ENCODE measurements around the gene SYNM.
"Not testable (repeated sequence)": the region's sequence is repeated elsewhere in the genome, so short reads cannot be mapped to it uniquely, and the experiment has no call there.

SYNM gene, protein sequence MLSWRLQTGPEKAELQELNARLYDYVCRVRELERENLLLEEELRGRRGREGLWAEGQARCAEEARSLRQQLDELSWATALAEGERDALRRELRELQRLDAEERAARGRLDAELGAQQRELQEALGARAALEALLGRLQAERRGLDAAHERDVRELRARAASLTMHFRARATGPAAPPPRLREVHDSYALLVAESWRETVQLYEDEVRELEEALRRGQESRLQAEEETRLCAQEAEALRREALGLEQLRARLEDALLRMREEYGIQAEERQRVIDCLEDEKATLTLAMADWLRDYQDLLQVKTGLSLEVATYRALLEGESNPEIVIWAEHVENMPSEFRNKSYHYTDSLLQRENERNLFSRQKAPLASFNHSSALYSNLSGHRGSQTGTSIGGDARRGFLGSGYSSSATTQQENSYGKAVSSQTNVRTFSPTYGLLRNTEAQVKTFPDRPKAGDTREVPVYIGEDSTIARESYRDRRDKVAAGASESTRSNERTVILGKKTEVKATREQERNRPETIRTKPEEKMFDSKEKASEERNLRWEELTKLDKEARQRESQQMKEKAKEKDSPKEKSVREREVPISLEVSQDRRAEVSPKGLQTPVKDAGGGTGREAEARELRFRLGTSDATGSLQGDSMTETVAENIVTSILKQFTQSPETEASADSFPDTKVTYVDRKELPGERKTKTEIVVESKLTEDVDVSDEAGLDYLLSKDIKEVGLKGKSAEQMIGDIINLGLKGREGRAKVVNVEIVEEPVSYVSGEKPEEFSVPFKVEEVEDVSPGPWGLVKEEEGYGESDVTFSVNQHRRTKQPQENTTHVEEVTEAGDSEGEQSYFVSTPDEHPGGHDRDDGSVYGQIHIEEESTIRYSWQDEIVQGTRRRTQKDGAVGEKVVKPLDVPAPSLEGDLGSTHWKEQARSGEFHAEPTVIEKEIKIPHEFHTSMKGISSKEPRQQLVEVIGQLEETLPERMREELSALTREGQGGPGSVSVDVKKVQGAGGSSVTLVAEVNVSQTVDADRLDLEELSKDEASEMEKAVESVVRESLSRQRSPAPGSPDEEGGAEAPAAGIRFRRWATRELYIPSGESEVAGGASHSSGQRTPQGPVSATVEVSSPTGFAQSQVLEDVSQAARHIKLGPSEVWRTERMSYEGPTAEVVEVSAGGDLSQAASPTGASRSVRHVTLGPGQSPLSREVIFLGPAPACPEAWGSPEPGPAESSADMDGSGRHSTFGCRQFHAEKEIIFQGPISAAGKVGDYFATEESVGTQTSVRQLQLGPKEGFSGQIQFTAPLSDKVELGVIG (N-terminal part only)

DNA sequence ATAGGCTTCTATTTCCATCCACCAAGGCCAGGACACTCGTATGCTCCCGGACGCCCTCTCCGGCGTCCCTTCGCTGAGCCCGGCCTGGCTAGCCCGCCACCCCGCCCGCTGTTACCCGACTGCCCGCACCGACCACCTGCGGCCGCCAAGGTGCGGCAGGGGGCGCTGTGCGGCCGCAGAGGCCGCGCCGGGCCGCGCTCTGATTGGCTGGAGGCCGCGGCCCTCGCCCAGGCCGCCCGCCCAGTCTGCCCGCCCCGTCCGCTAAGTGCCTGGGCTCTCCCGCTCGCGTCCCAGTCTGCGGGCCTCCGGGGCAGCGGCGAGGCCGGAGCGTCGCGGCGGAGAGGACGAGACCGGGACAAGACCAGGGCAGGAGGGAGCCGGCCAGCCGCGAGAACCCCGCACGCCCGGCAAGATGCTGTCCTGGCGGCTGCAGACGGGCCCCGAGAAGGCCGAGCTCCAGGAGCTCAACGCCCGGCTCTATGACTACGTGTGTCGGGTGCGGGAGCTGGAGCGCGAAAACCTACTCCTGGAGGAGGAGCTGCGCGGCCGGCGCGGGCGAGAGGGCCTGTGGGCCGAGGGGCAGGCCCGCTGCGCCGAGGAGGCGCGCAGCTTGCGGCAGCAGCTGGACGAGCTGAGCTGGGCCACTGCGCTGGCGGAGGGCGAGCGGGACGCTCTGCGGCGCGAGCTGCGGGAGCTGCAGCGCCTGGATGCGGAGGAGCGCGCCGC is at the start of gene SYNM:
SYNM (plus strand) TSS at position 293 of the 726 bp plus-strand sequence; CDS start at position 413, 120 bp downstream.
- H3K27me3 Mint-ChIP-seq: peaks cover 79% of the 10 kb centered on the region
- peak within 1 kb of the TSS; percentile 70 for H3K4me3 Mint-ChIP-seq
- H3K9me3 Mint-ChIP-seq: no peaks in the 10 kb centered on the region
- no peaks in the 10 kb centered on the region for H3K36me3 Mint-ChIP-seq
- CTCF ChIA-PET: interaction anchor here (0.8 to 3.0 kb wide), 14 partner anchors 14 to 372 kb away, joined by 3 to 16 read pairs (median 3); no protein-coding TSS in a partner anchor
- H3K27ac Mint-ChIP-seq: peak within 1 kb of the TSS; percentile 76
- peaks cover 39% of the 10 kb centered on the region for H3K4me1 Mint-ChIP-seq
- peak; percentile 44 for DNase-seq

DNA sequence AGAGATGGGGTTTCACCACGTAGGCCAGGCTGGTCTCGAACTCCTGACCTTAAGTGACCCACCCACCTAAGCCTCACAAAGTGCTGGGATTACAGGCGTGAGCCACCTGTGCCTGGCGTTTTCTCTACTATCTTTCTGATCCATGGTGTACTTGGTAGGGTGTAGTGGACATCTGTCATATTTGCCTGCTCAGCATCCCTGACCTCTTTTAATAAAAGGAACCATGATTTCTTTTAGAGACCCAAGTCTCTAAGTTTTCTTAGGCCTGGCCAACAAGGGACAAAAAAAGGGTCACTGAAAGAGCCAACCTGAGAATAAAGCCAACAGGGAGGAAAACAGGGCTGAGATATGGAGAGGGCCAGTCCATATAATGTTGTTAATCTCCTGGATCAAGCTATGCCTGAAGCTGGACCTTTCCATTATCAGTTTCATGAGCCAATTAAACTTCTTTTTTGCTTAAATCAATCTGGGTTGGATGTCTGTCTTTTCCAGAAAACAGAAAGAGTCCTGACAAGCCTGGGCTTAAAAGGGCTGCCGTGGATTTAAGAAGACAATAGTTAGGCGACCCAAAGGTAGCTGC is 49.2 kb upstream of the SYNM start:
- Mint-ChIP-seq H3K27me3 (peaks cover 46% of the 10 kb centered on the region), H3K9me3 (no peaks in the 10 kb centered on the region), H3K27ac (no peak overlapping the region), H3K4me3 (no peak overlapping the region), H3K4me1 (peaks cover 18% of the 10 kb centered on the region), H3K36me3 (no peaks in the 10 kb centered on the region)
- DNase-seq: no peak
- CTCF ChIA-PET: interaction anchor here (2.4 kb wide), 1 partner anchor 21 kb away, joined by 6 read pairs; no protein-coding TSS in a partner anchor

DNA sequence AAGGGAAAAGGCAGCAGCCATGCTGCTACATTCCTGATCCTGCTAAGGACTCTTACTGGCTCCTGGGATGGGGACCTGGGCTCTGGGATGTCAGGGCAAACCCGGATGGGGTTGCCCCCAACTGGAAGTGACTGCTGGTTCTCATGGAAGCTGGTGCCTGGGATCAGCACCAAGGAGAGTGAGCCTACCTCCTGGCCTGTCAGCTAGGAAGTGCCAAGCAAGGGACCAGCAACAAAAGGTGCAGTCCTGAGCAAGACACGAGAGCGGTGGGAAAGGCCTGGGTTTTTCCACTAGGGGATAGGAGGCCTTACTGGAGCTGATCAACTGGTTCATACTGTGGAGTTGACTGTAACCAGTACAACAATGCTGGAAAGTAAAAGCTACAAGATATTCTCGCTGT is 47.9 kb upstream of the SYNM start:
- peaks cover 16% of the 10 kb centered on the region for H3K4me1 Mint-ChIP-seq
- no peak overlapping the region for H3K27ac Mint-ChIP-seq
- H3K4me3 Mint-ChIP-seq: no peak overlapping the region
- CTCF ChIA-PET: interaction anchor here (2.4 kb wide), 1 partner anchor 20 kb away, joined by 6 read pairs; no protein-coding TSS in a partner anchor
- no peaks in the 10 kb centered on the region for H3K9me3 Mint-ChIP-seq
- DNase-seq: no peak
- peaks cover 52% of the 10 kb centered on the region for H3K27me3 Mint-ChIP-seq
- no peaks in the 10 kb centered on the region for H3K36me3 Mint-ChIP-seq

DNA sequence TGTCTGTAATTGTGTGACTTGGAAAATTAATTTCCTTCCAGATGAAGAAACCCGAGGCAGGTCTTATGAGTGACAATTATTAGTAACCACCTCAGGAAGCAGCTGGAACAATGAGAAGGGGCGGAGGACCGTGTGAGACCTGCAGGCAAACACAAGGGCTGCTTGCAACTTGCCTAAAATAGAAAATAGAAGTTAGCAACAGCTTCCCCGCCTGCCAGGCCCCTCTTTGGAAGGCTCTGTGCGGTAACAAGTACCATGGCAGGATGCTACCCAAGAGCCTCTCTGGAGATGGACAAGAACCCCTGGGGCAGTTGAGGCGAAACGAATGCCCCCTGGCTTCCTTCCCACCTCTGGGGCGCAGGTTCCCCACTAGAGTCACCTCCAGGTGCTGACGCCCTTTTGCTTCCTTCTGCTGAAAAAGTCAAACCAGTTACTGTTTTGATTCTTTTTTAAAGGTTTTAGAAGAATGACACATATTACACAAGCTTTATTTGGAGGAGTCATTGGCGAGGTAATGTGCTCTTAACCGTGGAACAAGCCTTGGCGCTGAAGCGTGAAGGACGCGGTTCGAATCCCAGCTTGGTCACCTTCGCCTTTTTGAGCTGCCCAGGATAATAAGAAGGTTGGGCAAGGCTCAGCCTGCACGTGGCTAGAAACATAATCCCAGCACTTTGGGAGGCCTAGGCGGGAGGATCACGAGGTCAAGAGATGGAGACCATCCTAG is 47.0 kb upstream of the SYNM start:
- DNase-seq: no peak
- peaks cover 12% of the 10 kb centered on the region for H3K4me1 Mint-ChIP-seq
- peaks cover 56% of the 10 kb centered on the region for H3K27me3 Mint-ChIP-seq
- no peak overlapping the region for H3K27ac Mint-ChIP-seq
- no peaks in the 10 kb centered on the region for H3K9me3 Mint-ChIP-seq
- H3K4me3 Mint-ChIP-seq: peak overlapping the region; percentile 33
- no peaks in the 10 kb centered on the region for H3K36me3 Mint-ChIP-seq
- CTCF ChIA-PET: interaction anchor here (1.0 to 2.4 kb wide), 4 partner anchors 16 to 398 kb away, joined by 3 to 6 read pairs (median 5); no protein-coding TSS in a partner anchor

DNA sequence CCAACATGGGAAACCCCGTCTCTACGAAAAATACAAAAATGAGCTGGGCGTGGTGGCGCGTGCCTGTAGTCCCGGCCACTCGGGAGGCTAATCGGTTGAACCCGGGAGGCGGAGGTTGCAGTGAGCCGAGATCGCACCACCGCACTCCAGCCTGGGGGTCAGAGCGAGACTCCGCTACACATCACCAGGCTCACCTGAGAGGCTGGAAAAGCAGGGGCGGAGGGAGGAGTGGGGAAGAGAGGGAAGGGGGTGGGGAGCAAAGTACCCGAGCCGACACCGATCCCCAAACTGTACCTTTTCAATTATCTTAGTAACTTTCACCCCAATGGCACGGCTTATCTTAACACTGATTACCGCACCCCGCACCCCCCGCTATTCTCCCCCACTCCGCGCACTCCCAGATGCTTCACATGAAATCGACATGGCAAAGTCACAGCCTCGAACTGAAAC is 46.4 kb upstream of the SYNM start:
- Mint-ChIP-seq H3K9me3 (no peaks in the 10 kb centered on the region), H3K4me1 (peaks cover 12% of the 10 kb centered on the region), H3K27ac (no peak overlapping the region), H3K36me3 (no peaks in the 10 kb centered on the region), H3K4me3 (peak overlapping the region; percentile 33), H3K27me3 (peaks cover 58% of the 10 kb centered on the region)
- CTCF ChIA-PET: interaction anchor here (1.0 to 2.2 kb wide), 4 partner anchors 15 to 615 kb away, joined by 3 to 6 read pairs (median 4); no protein-coding TSS in a partner anchor
- no peak for DNase-seq

DNA sequence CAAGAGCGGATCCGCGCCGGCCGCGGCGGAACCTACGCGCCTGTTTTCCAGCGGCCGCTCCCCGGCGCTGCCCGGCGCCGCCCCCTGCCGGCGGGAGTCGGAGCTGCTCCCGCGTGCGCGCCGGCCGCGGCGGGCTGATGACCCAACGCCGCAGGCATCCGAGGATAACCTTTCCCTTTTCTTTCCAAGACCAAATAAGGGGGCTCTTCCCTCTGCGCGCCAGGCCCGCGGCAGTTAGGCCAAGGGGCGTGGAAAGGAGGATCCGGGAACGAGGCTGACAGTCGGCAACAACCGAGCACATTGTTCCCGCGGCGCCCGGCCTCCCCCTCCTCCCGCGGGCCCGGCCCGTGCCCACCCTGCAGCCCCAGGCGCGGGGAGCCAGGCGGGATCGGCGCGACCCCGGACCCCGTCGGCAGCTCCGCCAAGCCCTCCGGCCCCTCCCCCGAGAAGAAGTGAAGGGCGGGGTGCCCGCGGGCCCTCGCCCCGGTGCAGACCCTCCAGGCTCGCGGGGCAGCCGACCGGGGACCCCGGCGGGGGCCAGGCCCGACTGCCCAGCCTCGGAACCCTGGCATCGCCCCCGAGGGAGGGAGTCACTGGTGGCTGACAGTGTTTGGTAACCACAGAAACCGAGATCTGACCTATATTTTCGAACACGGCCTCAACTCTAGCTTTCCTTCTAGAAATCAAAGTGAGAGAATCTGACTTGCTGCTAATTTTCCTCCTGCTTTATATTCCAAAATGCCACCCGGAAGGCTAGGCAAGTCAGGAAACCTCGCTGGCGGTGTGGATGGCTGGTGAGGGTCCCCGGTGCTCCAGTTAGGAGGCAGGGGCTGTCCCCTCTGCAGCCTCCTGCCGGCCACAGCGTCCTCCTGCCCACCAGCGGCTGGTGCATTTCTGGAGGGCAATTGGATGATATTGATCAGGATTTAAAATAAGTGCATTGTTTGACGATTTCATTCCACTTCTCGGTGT is 45.6 kb upstream of the SYNM start:
- Mint-ChIP-seq H3K36me3 (no peaks in the 10 kb centered on the region), H3K4me3 (peak overlapping the region; percentile 62), H3K27me3 (peaks cover 67% of the 10 kb centered on the region), H3K27ac (no peak overlapping the region), H3K4me1 (peaks cover 12% of the 10 kb centered on the region), H3K9me3 (no peaks in the 10 kb centered on the region)
- DNase-seq: peak; percentile 53
- CTCF ChIA-PET: interaction anchor here (0.8 to 3.4 kb wide), 7 partner anchors 13 to 616 kb away, joined by 3 to 18 read pairs (median 4); no protein-coding TSS in a partner anchor

DNA sequence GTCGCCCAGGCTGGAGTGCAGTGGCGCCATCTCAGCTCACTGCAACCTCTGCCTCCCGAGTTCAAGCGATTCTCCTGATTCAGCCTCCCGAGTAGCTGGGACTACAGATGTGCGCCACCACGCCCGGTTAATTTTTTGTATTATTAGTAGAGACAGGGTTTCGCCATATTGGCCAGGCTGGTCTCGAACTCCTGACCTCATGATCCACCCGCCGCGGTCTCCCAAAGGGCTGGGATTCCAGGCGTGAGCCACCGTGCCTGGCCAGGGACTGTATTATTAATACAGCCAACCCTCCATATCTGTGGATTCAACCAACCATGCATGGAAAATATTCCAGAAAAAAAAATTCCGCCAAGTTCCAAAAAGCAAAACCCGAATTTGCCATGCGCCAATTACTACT is 44.7 kb upstream of the SYNM start:
- Mint-ChIP-seq H3K4me1 (peaks cover 12% of the 10 kb centered on the region), H3K27me3 (peaks cover 70% of the 10 kb centered on the region), H3K4me3 (peak overlapping the region; percentile 3)
- H3K36me3 Mint-ChIP-seq, H3K9me3 Mint-ChIP-seq, H3K27ac Mint-ChIP-seq, DNase-seq: not testable (repeated sequence)
- CTCF ChIA-PET: interaction anchor here (0.8 to 3.4 kb wide), 5 partner anchors 13 to 140 kb away, joined by 3 to 18 read pairs (median 3); no protein-coding TSS in a partner anchor

DNA sequence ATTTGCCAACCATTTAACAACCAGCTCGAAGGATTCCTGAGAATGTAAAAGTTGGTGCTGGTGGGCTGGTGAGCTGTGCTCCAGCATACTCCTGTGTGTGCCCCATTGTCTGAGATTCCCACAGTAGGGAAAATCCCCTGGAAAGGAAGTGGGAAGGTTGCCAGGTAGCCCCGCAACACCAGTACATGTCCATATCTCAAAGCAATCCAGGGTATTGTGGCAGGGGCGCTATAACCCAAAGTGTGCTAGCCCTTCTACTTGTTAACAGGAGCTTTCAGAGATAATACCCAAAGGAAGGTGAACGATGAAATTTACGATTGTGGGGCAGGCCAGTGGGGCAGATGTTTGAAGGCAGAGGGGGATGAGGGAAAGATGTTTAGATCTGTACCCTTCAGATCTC is 42.7 kb upstream of the SYNM start:
- no peaks in the 10 kb centered on the region for H3K36me3 Mint-ChIP-seq
- H3K9me3 Mint-ChIP-seq: no peaks in the 10 kb centered on the region
- H3K4me3 Mint-ChIP-seq: no peak overlapping the region
- H3K27ac Mint-ChIP-seq: no peak overlapping the region
- CTCF ChIA-PET: interaction anchor here (0.8 to 3.4 kb wide), 3 partner anchors 8 to 402 kb away, joined by 3 to 18 read pairs (median 4); no protein-coding TSS in a partner anchor
- peaks cover 12% of the 10 kb centered on the region for H3K4me1 Mint-ChIP-seq
- no peak for DNase-seq
- peaks cover 66% of the 10 kb centered on the region for H3K27me3 Mint-ChIP-seq

DNA sequence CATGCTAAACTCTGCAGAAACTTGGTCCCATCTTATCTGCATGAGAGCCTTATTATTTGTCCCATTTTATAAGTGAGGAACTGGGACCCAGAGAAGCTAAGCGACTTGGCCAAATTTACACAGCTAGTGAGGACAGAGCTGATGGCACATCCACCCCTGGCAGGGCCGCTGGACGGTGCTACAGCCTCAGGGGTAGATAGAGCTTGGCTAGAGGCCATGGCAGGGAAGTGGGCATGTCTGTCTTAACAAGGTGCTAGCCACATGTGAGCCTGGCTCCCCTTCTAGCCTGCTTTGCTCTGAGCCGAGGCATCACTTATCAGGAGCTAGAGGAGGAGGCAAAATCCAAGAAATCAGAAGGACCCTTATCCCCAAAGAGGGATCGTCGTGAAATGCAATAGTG is 36.7 kb upstream of the SYNM start:
- CTCF ChIA-PET: interaction anchor here (1.1 to 1.3 kb wide), 3 partner anchors 9 to 188 kb away, joined by 3 to 6 read pairs (median 4); no protein-coding TSS in a partner anchor
- H3K4me1 Mint-ChIP-seq: no peaks in the 10 kb centered on the region
- peaks cover 18% of the 10 kb centered on the region for H3K27me3 Mint-ChIP-seq
- H3K36me3 Mint-ChIP-seq: no peaks in the 10 kb centered on the region
- no peak overlapping the region for H3K27ac Mint-ChIP-seq
- H3K4me3 Mint-ChIP-seq: no peak overlapping the region
- no peaks in the 10 kb centered on the region for H3K9me3 Mint-ChIP-seq
- no peak for DNase-seq

DNA sequence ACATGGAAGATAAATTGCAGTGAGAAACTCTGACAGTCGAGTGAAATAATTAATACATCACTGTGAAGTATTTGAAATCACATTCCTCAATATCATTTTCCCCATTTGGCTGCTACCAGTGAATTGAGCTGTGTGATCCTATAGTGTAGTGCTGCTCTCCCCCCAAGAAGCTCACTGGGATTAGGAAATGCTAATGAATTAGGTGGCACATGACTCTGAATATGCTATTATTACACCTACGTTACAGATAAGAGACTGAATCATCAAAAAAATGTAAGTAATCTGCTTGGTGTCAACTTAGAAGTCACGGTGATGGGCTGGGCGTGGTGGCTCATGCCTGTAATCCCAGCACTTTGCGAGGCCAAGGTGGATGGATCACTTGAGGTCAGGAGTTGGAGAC is 34.7 kb upstream of the SYNM start:
- H3K4me1 Mint-ChIP-seq: no peaks in the 10 kb centered on the region
- no peak for DNase-seq
- H3K9me3 Mint-ChIP-seq: no peaks in the 10 kb centered on the region
- H3K27ac Mint-ChIP-seq: no peak overlapping the region
- H3K4me3 Mint-ChIP-seq: no peak overlapping the region
- peaks cover 18% of the 10 kb centered on the region for H3K27me3 Mint-ChIP-seq
- CTCF ChIA-PET: interaction anchor here (0.9 kb wide), 1 partner anchor 9 kb away, joined by 3 read pairs; no protein-coding TSS in a partner anchor
- no peaks in the 10 kb centered on the region for H3K36me3 Mint-ChIP-seq

DNA sequence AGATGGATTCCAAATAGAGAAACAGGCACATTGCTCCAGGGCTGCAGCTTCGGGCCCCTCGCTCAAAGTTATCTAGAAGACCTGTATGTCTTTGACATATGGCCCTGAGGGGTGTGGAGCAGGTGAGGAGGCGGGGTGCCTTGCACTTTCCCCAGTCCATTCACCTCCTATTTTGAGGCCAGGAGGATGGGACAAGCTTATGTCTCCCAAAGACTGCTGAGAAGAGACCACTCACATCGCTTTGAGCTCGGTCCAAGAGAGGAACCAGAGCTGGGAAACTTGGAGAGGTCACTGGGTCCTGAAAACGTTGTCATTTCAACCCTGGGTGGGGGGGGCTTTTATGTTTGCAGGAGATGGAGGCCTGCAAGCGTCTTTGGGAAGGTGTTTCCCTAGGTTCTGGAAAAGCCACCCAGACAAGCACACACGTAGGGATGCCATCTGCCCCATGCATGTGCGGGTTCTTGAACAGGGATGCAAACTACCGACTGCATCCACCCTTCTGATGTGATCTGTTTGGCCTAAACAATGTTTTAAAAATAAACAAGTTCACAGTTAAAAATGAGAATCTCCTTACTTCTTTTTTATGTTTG is 33.7 kb upstream of the SYNM start:
- peaks cover 2% of the 10 kb centered on the region for H3K4me1 Mint-ChIP-seq
- no peaks in the 10 kb centered on the region for H3K9me3 Mint-ChIP-seq
- H3K27ac Mint-ChIP-seq: no peak overlapping the region
- no peak for DNase-seq
- H3K27me3 Mint-ChIP-seq: peaks cover 18% of the 10 kb centered on the region
- H3K36me3 Mint-ChIP-seq: no peaks in the 10 kb centered on the region
- no peak overlapping the region for H3K4me3 Mint-ChIP-seq
- CTCF ChIA-PET: no interaction called here
